Endothelial cell of hepatic sinusoid (primary cell): ENCODE results near the gene MDC1.

Experiments used
- in situ Hi-C: cut with HindIII; loops from 2 replicates; pipeline ENCODE4 v1.10.0; 2017; ENCODE audit warnings: low sequenced_read_pairs

Gene MDC1

GRCh38 chr6:30684386-30685156 lies 32.5 kb downstream of the MDC1 start:
- in situ Hi-C loops, result loop anchor here (5.0 kb wide), 2 partner anchors 33 to 98 kb away; partner anchors contain the start of gene MDC1

- in situ Hi-C loops, result loop anchor here (5.0 kb wide), 2 partner anchors 33 to 98 kb away; partner anchors contain the start of gene MDC1
Measured at GRCh38 chr6:30683980-30684338, 33.1 kb downstream of the MDC1 start.

- in situ Hi-C loops, result loop anchor here (5.0 kb wide), 2 partner anchors 34 to 99 kb away; partner anchors contain the start of gene MDC1
Measured at GRCh38 chr6:30683183-30683979, 33.7 kb downstream of the MDC1 start.

- in situ Hi-C loops, result loop anchor here (5.0 kb wide), 2 partner anchors 35 to 100 kb away; partner anchors contain the start of gene MDC1
Measured at GRCh38 chr6:30682143-30683117, 34.7 kb downstream of the MDC1 start.

- in situ Hi-C loops, result loop anchor here (5.0 kb wide), 2 partner anchors 36 to 101 kb away; partner anchors contain the start of gene MDC1
Measured at GRCh38 chr6:30681766-30682142, 35.3 kb downstream of the MDC1 start.

GRCh38 chr6:30679765-30680535 lies 37.1 kb downstream of the MDC1 start:
- in situ Hi-C loops, result loop anchor here (5.0 kb wide), 2 partner anchors 37 to 102 kb away; partner anchors contain the start of gene MDC1

- in situ Hi-C loops, result no loop called here
Measured at GRCh38 chr6:30678964-30679726, 37.9 kb downstream of the MDC1 start.

GRCh38 chr6:30676660-30677285 lies 40.3 kb downstream of the MDC1 start:
- in situ Hi-C loops, result no loop called here

GRCh38 chr6:30672445-30673253 lies 44.4 kb downstream of the MDC1 start, which contains the start of gene DHX16:
Gene DHX16, minus strand, starts transcription at chr6:30673006. Its CDS starts 165 bp downstream, at chr6:30672841.
- in situ Hi-C loops, result no loop called here

GRCh38 chr6:30670760-30671527 lies 46.1 kb downstream of the MDC1 start:
- in situ Hi-C loops, result no loop called here

GRCh38 chr6:30666300-30666699 lies 50.8 kb downstream of the MDC1 start:
- in situ Hi-C loops, result loop anchor here (5.0 kb wide), 2 partner anchors 54 to 104 kb away; no protein-coding TSS in a partner anchor

- in situ Hi-C loops, result loop anchor here (5.0 kb wide), 2 partner anchors 53 to 103 kb away; no protein-coding TSS in a partner anchor
Measured at GRCh38 chr6:30664994-30665767, 51.9 kb downstream of the MDC1 start.

GRCh38 chr6:30657922-30658321 lies 59.2 kb downstream of the MDC1 start:
- in situ Hi-C loops, result loop anchor here (10.0 kb wide), 1 partner anchor 113 kb away; no protein-coding TSS in a partner anchor

- in situ Hi-C loops, result loop anchor here (10.0 kb wide), 1 partner anchor 113 kb away; no protein-coding TSS in a partner anchor
Measured at GRCh38 chr6:30657454-30657853, 59.6 kb downstream of the MDC1 start.

GRCh38 chr6:30656513-30656912 lies 60.6 kb downstream of the MDC1 start:
- in situ Hi-C loops, result loop anchor here (10.0 kb wide), 1 partner anchor 112 kb away; no protein-coding TSS in a partner anchor

GRCh38 chr6:30655743-30656094 lies 61.4 kb downstream of the MDC1 start:
- in situ Hi-C loops, result loop anchor here (10.0 kb wide), 1 partner anchor 111 kb away; no protein-coding TSS in a partner anchor
